ENCODE results near the gene GNA15. TPM values are rescaled to one million over a fixed set of nuclear protein-coding genes. Genes with fewer than 3 reads are reported as not detected.

Gene GNA15
- total RNA-seq, 4 donors from 2014 or later = 1.2 to 12.4 (median 1.5) TPM; not detected in 1

DNA sequence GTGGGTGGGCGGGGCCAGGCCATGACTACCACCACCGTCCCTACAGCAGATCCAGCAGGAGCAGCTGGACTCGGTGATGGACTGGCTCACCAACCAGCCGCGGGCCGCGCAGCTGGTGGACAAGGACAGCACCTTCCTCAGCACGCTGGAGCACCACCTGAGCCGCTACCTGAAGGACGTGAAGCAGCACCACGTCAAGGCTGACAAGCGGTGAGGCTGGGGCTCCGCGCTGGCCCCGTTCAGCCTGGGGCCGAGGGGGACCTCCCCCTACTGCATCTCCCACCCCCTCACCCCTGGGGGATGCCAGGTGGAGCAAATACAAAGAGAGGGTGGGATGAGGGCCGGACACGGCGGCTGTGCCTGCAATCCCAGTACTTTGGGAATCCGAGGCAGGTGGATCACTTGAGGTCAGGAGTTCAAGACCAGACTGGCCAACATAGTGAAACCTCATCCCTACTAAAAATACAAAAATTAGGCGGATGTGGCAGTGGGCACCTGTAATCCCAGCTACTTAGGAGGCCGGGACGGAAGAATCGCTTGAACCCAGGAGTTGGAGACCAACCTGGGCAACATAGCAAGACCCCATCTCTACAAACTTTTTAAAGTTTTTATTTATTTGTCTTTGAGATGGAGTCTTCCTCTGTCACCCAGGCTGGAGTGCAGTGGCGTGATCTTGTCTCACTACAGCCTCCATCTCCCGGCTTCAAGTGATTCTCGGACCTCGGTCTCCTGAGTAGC lies 70.6 kb downstream of the GNA15 start:
- Histone ChIP-seq H3K36me3 (peaks cover 0 to 60% (median 0%) of the 10 kb centered on the region in 3 donors), H3K27ac (no peak overlapping the region), H3K27me3 (no peaks in the 10 kb centered on the region), H3K4me3 (no peak overlapping the region), H3K4me1 (no peaks in the 10 kb centered on the region), H3K9me3 (no peaks in the 10 kb centered on the region)
- TF ChIP-seq, protein P1, sequence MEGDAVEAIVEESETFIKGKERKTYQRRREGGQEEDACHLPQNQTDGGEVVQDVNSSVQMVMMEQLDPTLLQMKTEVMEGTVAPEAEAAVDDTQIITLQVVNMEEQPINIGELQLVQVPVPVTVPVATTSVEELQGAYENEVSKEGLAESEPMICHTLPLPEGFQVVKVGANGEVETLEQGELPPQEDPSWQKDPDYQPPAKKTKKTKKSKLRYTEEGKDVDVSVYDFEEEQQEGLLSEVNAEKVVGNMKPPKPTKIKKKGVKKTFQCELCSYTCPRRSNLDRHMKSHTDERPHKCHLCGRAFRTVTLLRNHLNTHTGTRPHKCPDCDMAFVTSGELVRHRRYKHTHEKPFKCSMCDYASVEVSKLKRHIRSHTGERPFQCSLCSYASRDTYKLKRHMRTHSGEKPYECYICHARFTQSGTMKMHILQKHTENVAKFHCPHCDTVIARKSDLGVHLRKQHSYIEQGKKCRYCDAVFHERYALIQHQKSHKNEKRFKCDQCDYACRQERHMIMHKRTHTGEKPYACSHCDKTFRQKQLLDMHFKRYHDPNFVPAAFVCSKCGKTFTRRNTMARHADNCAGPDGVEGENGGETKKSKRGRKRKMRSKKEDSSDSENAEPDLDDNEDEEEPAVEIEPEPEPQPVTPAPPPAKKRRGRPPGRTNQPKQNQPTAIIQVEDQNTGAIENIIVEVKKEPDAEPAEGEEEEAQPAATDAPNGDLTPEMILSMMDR (IDR thresholded peaks at IDR 0.05) = no peak
- no peak for TF ChIP-seq POLR2A (IDR thresholded peaks at IDR 0.05)
- no peak for DNase-seq

DNA sequence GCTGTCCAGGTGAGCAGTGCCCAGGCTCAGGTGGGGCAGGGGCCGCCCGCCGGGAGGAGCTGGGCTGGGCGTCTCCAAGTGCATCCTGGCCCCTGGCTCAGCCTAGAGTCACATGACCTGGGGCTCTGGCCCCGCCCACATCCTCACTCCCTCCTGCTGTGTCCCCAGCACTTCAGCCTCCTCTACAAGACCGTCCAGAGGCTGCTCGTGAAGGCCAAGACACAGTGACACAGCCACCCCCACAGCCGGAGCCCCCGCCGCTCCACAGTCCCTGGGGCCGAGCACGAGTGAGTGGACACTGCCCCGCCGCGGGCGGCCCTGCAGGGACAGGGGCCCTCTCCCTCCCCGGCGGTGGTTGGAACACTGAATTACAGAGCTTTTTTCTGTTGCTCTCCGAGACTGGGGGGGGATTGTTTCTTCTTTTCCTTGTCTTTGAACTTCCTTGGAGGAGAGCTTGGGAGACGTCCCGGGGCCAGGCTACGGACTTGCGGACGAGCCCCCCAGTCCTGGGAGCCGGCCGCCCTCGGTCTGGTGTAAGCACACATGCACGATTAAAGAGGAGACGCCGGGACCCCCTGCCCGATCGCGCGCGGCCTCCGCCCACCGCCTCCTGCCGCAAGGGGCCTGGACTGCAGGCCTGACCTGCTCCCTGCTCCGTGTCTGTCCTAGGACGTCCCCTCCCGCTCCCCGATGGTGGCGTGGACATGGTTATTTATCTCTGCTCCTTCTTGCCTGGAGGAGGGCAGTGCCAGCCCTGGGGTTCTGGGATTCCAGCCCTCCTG lies 71.8 kb downstream of the GNA15 start:
- DNase-seq = no peak
- Histone ChIP-seq H3K4me3 (no peak overlapping the region), H3K4me1 (no peaks in the 10 kb centered on the region), H3K27me3 (no peaks in the 10 kb centered on the region), H3K9me3 (no peaks in the 10 kb centered on the region), H3K36me3 (peaks cover 0 to 49% (median 0%) of the 10 kb centered on the region in 3 donors), H3K27ac (no peak overlapping the region)
- TF ChIP-seq, protein P1 (IDR thresholded peaks at IDR 0.05) = no peak
- TF ChIP-seq POLR2A (IDR thresholded peaks at IDR 0.05) = no peak

DNA sequence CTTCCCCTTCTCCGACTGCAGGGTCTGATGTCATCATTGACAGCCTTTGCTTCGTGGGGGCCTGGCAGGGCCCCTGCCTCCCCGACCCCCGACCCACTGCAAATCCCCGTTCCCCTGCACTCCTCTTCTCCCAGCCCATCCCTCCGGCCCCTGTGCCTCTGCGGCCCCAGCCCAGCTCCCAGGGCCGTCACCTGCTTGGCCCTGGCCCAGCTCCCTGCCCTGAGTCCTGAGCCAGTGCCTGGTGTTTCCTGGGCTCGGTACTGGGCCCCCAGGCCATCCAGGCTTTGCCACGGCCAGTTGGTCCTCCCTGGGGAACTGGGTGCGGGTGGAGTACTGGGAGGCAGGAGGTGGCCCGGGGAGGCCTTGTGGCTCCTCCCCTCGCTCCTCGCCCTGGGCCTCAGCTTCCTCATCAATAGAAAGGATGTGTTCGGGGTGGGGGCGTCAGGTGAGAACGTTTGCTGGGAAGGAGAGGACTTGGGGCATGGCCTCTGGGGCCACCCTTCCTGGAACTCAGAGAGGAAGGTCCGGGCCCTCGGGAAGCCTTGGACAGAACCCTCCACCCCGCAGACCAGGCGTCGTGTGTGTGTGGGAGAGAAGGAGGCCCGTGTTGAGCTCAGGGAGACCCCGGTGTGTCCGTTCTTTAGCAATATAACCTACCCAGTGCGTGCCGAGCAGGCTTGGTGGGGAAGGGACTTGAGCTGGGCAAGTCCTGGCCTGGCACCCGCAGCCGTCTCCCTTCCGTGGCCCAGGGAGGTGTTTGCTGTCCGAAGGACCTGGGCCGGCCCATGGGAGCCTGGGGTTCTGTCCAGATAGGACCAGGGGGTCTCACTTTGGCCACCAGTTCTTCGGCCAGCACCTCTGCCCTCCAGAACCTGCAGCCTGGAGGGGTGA lies 72.7 kb downstream of the GNA15 start:
- no peaks in the 10 kb centered on the region for H3K4me1 ChIP-seq
- no peak overlapping the region for H3K27ac ChIP-seq
- no peak for DNase-seq
- H3K36me3 ChIP-seq = peaks cover 0 to 46% (median 0%) of the 10 kb centered on the region in 3 donors
- no peaks in the 10 kb centered on the region for H3K27me3 ChIP-seq
- no peak for TF ChIP-seq POLR2A (IDR thresholded peaks at IDR 0.05)
- no peaks in the 10 kb centered on the region for H3K9me3 ChIP-seq
- H3K4me3 ChIP-seq = no peak overlapping the region

DNA sequence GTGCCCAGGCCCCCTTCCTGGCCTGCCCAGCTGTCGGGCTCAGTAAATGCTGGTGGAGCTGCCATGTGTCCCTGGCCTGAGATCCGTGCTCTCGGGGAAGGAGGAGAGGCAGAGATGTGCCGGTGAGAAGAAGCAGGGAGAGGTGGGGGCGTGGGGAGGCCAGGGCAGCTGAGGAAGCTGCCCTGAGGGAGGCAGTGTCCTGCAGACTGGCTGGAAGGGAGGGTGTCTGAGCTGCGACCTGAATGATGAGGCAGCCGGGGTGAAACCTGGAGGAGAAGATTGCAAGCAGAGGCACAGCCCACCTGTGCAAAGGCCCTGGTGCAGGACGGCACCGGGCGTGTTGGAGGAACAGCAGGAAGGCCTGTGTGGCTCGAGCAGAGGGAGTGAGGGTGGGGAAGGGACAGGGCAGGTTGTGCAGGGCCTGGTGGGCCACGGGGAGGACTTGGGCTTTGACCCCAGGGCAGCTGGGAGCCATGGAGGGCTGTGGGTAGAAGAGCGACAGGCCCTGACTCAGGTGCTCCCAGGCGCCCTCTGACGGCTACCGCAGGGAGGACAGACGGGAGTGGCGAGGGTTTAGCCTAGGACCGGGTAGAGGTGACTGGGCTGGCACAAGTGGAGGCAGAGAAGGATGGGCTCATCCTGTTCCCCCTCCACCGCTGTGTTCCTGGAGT lies 74.6 kb downstream of the GNA15 start:
- Histone ChIP-seq H3K4me3 (no peak overlapping the region), H3K4me1 (no peaks in the 10 kb centered on the region), H3K36me3 (peaks cover 0 to 27% (median 0%) of the 10 kb centered on the region in 3 donors), H3K27ac (no peak overlapping the region), H3K9me3 (no peaks in the 10 kb centered on the region), H3K27me3 (no peaks in the 10 kb centered on the region)
- TF ChIP-seq POLR2A (IDR thresholded peaks at IDR 0.05) = no peak
- TF ChIP-seq, protein P1 (IDR thresholded peaks at IDR 0.05) = peak in 5 of 6 experiments; percentile 36 to 73 (median 67)
- DNase-seq = peak; percentile 52 to 84 (median 82)

DNA sequence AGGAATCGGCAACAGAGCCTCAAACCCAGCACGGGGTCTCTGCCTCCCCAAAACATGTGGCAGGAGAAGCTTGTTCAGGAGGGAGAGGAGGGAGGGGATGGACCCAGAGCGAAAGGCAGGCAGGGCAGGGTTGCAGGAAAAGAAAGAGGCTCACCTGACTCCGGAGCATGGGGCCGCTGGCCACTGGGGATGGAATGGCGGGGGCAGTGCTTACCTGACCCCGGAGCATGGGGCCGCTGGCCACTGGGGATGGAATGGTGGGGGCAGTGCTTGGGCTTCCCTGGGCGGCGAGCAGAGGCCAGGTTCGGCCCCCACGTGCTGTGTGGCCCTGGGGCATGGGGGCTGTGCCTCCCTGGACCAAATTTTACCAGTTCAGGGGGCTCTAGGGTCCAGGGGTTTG lies 75.4 kb downstream of the GNA15 start:
- no peak for DNase-seq
- no peak for TF ChIP-seq POLR2A (IDR thresholded peaks at IDR 0.05)
- TF ChIP-seq, protein P1 (IDR thresholded peaks at IDR 0.05) = no peak
- no peaks in the 10 kb centered on the region for H3K9me3 ChIP-seq
- H3K36me3 ChIP-seq = peaks cover 0 to 22% (median 0%) of the 10 kb centered on the region in 3 donors
- H3K27me3 ChIP-seq = no peaks in the 10 kb centered on the region
- no peak overlapping the region for H3K27ac ChIP-seq
- H3K4me1 ChIP-seq = no peaks in the 10 kb centered on the region
- H3K4me3 ChIP-seq = no peak overlapping the region

All from Peyer's patch (tissue), 4 donors.